Measurements from ENCODE around the gene GFPT1. TPM values are rescaled to one million over a fixed set of nuclear protein-coding genes. Genes with fewer than 3 reads are reported as not detected.

The GFPT1 gene
- polyA plus RNA-seq, 1 donor (not counting 4 experiments of a cell fraction or from before 2014, with no cell fraction given) = 12.9 TPM

- dilution Hi-C loops (cut with MboI; ENCODE audit: extremely low pct_ligation_motif_present, low sequenced_read_pairs) = no loop called here
- H2AFZ ChIP-seq (ENCODE audit: control insufficient read depth, low read length) = no peak overlapping the region
- H4K20me1 ChIP-seq (ENCODE audit: control insufficient read depth, extremely low read depth, insufficient read depth, low read length) = no peaks in the 10 kb centered on the region
- TF ChIP-seq CTCF (optimal IDR thresholded peaks at IDR 0.05 in 1 of 3, IDR thresholded peaks at IDR 0.05 in 1 of 3, conservative IDR thresholded peaks at IDR 0.05 in 1 of 3; ENCODE audit: extremely low read depth in 1 of 3, insufficient read depth in 2 of 3, low read length in 3 of 3) (no peak), EZH2 (IDR thresholded peaks at IDR 0.05; ENCODE audit: low read length) (no peak)
- no peak for FAIRE-seq
- no peak overlapping the region for H3K4me3 ChIP-seq (ENCODE audit: control insufficient read depth in 2 of 3, extremely low read depth in 1 of 3, insufficient read depth in 2 of 3, low read depth in 1 of 3, low read length in 3 of 3)
- no peaks in the 10 kb centered on the region for H3K79me2 ChIP-seq (ENCODE audit: control insufficient read depth, insufficient read depth, low read length)
- no peak overlapping the region for H3K4me2 ChIP-seq (ENCODE audit: control insufficient read depth, extremely low read depth, insufficient read depth, low read depth, low read length)
- DNase-seq (ENCODE audit: low read depth, low spot score) = no peak
- H3K36me3 ChIP-seq (ENCODE audit: control insufficient read depth in 2 of 2, extremely low read depth in 1 of 2, insufficient read depth in 2 of 2, low read length in 2 of 2) = peaks cover 6 to 30% of the 10 kb centered on the region in 2 experiments
- no peak overlapping the region for H3K27ac ChIP-seq (ENCODE audit: control insufficient read depth, insufficient read depth, low read length)
- no peaks in the 10 kb centered on the region for H3K27me3 ChIP-seq (ENCODE audit: control insufficient read depth, extremely low read depth, insufficient read depth, low read length)
- H3K9me1 ChIP-seq (ENCODE audit: control insufficient read depth, extremely low read depth, insufficient read depth, low read length) = no peaks in the 10 kb centered on the region
- no peaks in the 10 kb centered on the region for H3K4me1 ChIP-seq (ENCODE audit: control insufficient read depth, extremely low read depth, insufficient read depth, low read length)
- H3K9me3 ChIP-seq (ENCODE audit: control insufficient read depth, low read depth, low read length) = no peaks in the 10 kb centered on the region
- H3K9ac ChIP-seq (ENCODE audit: control insufficient read depth, extremely low read depth, insufficient read depth, low read length) = no peak overlapping the region
These were observed 51.7 kb downstream of the GFPT1 start for GRCh38 chr2:69335311-69335710.

GRCh38 chr2:69333352-69333751 lies 53.7 kb downstream of the GFPT1 start:
- dilution Hi-C loops (cut with MboI; ENCODE audit: extremely low pct_ligation_motif_present, low sequenced_read_pairs) = no loop called here
- no peaks in the 10 kb centered on the region for H3K79me2 ChIP-seq (ENCODE audit: control insufficient read depth, insufficient read depth, low read length)
- H3K27me3 ChIP-seq (ENCODE audit: control insufficient read depth, extremely low read depth, insufficient read depth, low read length) = no peaks in the 10 kb centered on the region

More at GRCh38 chr2:69333352-69333751, 53.7 kb downstream of the GFPT1 start:
- H3K9ac ChIP-seq (ENCODE audit: control insufficient read depth, extremely low read depth, insufficient read depth, low read length) = no peak overlapping the region
- no peaks in the 10 kb centered on the region for H3K4me1 ChIP-seq (ENCODE audit: control insufficient read depth, extremely low read depth, insufficient read depth, low read length)
- no peaks in the 10 kb centered on the region for H3K9me3 ChIP-seq (ENCODE audit: control insufficient read depth, low read depth, low read length)
- no peak overlapping the region for H2AFZ ChIP-seq (ENCODE audit: control insufficient read depth, low read length)
- H3K4me3 ChIP-seq (ENCODE audit: control insufficient read depth in 2 of 3, extremely low read depth in 1 of 3, insufficient read depth in 2 of 3, low read depth in 1 of 3, low read length in 3 of 3) = no peak overlapping the region
- no peak overlapping the region for H3K27ac ChIP-seq (ENCODE audit: control insufficient read depth, insufficient read depth, low read length)
- no peaks in the 10 kb centered on the region for H4K20me1 ChIP-seq (ENCODE audit: control insufficient read depth, extremely low read depth, insufficient read depth, low read length)
- TF ChIP-seq CTCF (optimal IDR thresholded peaks at IDR 0.05 in 1 of 3, IDR thresholded peaks at IDR 0.05 in 1 of 3, conservative IDR thresholded peaks at IDR 0.05 in 1 of 3; ENCODE audit: extremely low read depth in 1 of 3, insufficient read depth in 2 of 3, low read length in 3 of 3) (no peak), EZH2 (IDR thresholded peaks at IDR 0.05; ENCODE audit: low read length) (no peak)
- H3K36me3 ChIP-seq (ENCODE audit: control insufficient read depth in 2 of 2, extremely low read depth in 1 of 2, insufficient read depth in 2 of 2, low read length in 2 of 2) = peaks cover 9 to 35% of the 10 kb centered on the region in 2 experiments
- H3K4me2 ChIP-seq (ENCODE audit: control insufficient read depth, extremely low read depth, insufficient read depth, low read depth, low read length) = no peak overlapping the region
- no peak for FAIRE-seq
- no peaks in the 10 kb centered on the region for H3K9me1 ChIP-seq (ENCODE audit: control insufficient read depth, extremely low read depth, insufficient read depth, low read length)
- DNase-seq (ENCODE audit: low read depth, low spot score) = no peak

Data from keratinocyte (primary cell).